ENCODE measurements around the gene CLCF1.

Gene CLCF1

GRCh38 chr11:67349036-67349435 lies 24.4 kb downstream of the CLCF1 start:
- no peaks in the 10 kb centered on the region for H4K20me1 ChIP-seq (ENCODE audit: insufficient read depth, low read length, poor library complexity, severe bottlenecking)
- no peaks in the 10 kb centered on the region for H3K27me3 ChIP-seq (ENCODE audit: insufficient read depth, low read length, poor library complexity, severe bottlenecking)
- no peaks in the 10 kb centered on the region for H3K9me3 ChIP-seq (ENCODE audit: insufficient read depth, low read depth, low read length)
- no peak overlapping the region for H3K4me3 ChIP-seq (ENCODE audit: low read length, poor library complexity, severe bottlenecking)
- no peak overlapping the region for H3K9ac ChIP-seq (ENCODE audit: low read depth, low read length, poor library complexity, severe bottlenecking)
- TF ChIP-seq EZH2phosphoT487 (IDR thresholded peaks at IDR 0.05; ENCODE audit: borderline replicate concordance) = no peak
- TF ChIP-seq, protein P1, sequence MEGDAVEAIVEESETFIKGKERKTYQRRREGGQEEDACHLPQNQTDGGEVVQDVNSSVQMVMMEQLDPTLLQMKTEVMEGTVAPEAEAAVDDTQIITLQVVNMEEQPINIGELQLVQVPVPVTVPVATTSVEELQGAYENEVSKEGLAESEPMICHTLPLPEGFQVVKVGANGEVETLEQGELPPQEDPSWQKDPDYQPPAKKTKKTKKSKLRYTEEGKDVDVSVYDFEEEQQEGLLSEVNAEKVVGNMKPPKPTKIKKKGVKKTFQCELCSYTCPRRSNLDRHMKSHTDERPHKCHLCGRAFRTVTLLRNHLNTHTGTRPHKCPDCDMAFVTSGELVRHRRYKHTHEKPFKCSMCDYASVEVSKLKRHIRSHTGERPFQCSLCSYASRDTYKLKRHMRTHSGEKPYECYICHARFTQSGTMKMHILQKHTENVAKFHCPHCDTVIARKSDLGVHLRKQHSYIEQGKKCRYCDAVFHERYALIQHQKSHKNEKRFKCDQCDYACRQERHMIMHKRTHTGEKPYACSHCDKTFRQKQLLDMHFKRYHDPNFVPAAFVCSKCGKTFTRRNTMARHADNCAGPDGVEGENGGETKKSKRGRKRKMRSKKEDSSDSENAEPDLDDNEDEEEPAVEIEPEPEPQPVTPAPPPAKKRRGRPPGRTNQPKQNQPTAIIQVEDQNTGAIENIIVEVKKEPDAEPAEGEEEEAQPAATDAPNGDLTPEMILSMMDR (conservative IDR thresholded peaks at IDR 0.05; ENCODE audit: low read length) = no peak
- no peaks in the 10 kb centered on the region for H3K36me3 ChIP-seq (ENCODE audit: insufficient read depth, low read length)
- no peak overlapping the region for H3K4me2 ChIP-seq (ENCODE audit: low read depth, low read length, poor library complexity, severe bottlenecking)
- no peaks in the 10 kb centered on the region for H3K9me2 ChIP-seq (replicated peaks; ENCODE audit: low read depth, low read length)
- H3K4me1 ChIP-seq (ENCODE audit: insufficient read depth, low read length, poor library complexity, severe bottlenecking) = peaks cover 28% of the 10 kb centered on the region
- peaks cover 9% of the 10 kb centered on the region; the same call in 1 of the 2 replicates for H3K79me2 ChIP-seq (ENCODE audit: insufficient read depth, low read length)
- H2AFZ ChIP-seq (ENCODE audit: low read length) = no peak overlapping the region
- no peaks in the 10 kb centered on the region for H3F3A ChIP-seq (ENCODE audit: low read depth)

DNA sequence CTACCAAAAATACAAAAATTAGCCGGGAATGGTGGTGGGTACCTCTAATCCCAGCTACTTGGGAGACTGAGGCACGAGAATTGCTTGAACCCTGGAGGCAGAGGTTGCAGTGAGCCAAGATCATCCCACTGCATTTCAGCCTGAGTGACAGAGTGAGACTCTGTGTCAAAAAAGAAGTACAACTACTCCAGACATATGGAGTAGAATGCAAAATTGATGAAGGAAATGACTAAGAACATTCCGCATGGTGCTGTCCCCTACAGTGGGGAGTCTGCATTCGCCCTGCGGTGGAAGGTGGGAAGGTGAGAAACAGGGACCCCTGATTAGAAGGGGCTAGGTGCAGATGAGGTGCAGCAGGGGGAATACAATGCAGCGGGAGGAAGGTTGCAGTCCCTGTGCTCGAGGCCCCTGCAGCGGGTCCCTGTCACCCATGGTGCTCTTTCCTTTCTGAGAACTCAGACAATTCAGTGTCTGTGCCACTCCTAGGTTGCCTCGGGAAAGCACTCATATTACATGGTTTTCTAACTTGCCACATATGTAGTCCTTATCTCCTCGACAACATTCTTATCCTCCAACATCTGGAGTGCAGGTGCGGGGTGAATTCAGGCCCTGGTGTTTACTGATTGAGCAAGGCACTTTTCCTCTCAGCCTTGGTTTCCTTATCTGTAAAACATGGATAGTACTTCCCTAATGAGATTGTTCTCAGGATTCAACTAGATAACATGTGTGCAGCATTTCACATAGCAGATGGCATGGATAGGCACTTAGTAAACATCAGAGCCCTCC lies 25.2 kb downstream of the CLCF1 start:
- H3K4me2 ChIP-seq (ENCODE audit: low read depth, low read length, poor library complexity, severe bottlenecking) = no peak overlapping the region
- no peak overlapping the region for H3K4me3 ChIP-seq (ENCODE audit: low read length, poor library complexity, severe bottlenecking)
- no peak for TF ChIP-seq EZH2phosphoT487 (IDR thresholded peaks at IDR 0.05; ENCODE audit: borderline replicate concordance)
- no peaks in the 10 kb centered on the region for H3K9me2 ChIP-seq (replicated peaks; ENCODE audit: low read depth, low read length)
- no peaks in the 10 kb centered on the region for H4K20me1 ChIP-seq (ENCODE audit: insufficient read depth, low read length, poor library complexity, severe bottlenecking)
- H3K36me3 ChIP-seq (ENCODE audit: insufficient read depth, low read length) = no peaks in the 10 kb centered on the region
- H3K79me2 ChIP-seq (ENCODE audit: insufficient read depth, low read length) = peaks cover 9% of the 10 kb centered on the region; the same call in 1 of the 2 replicates
- H3F3A ChIP-seq (ENCODE audit: low read depth) = no peaks in the 10 kb centered on the region
- H3K27me3 ChIP-seq (ENCODE audit: insufficient read depth, low read length, poor library complexity, severe bottlenecking) = no peaks in the 10 kb centered on the region
- no peaks in the 10 kb centered on the region for H3K9me3 ChIP-seq (ENCODE audit: insufficient read depth, low read depth, low read length)
- no peak overlapping the region for H2AFZ ChIP-seq (ENCODE audit: low read length)
- H3K9ac ChIP-seq (ENCODE audit: low read depth, low read length, poor library complexity, severe bottlenecking) = peak overlapping the region; percentile 29
- H3K4me1 ChIP-seq (ENCODE audit: insufficient read depth, low read length, poor library complexity, severe bottlenecking) = peaks cover 27% of the 10 kb centered on the region

DNA sequence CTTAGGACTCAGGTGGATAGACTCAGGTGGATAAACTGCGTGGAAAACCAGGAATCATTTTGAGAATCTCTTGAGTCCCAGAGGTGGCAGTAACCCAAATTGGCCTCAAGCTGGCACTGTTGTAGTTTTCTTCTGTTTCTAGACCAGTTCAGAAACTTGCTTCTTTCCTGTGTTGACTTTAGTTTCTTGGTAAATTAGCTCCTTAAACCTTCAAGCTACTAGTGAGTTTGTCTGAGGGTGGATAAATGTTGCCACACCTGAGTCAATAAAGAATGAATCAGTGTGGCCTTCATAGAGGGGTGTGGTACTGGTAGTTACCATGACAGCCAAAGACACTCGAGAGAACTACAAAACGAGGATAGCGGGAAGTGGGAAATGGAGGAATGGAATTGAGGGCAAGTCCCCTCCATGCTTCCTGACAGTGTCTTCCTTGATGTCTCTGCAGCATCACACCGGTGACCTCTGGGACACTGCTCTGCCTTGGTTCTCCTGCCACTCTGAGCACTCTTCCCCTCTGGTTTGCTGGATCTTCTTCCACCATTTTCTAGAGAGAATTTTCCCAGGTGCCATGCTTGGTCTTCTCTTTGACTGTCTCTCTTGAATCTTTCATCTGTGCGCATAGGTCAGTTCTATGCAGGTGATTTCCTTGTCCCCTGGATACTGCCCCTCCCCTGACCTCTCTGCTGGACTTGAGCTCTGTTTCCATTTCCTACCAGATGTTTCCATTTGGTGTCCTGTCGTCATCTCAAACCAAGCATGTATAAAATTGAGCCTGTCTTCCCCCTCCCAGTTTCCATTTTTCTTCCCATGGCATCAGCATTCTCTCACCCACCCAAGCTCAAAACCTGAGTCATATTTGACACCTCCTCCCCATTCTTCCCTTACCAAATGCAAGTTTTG lies 27.2 kb downstream of the CLCF1 start:
- Histone ChIP-seq H3K4me2 (ENCODE audit: low read depth, low read length, poor library complexity, severe bottlenecking) (no peak overlapping the region), H3K9me3 (ENCODE audit: insufficient read depth, low read depth, low read length) (no peaks in the 10 kb centered on the region), H2AFZ (ENCODE audit: low read length) (peak overlapping the region; percentile 22; the same call in 1 of the 2 replicates), H4K20me1 (ENCODE audit: insufficient read depth, low read length, poor library complexity, severe bottlenecking) (no peaks in the 10 kb centered on the region), H3K36me3 (ENCODE audit: insufficient read depth, low read length) (no peaks in the 10 kb centered on the region), H3K4me1 (ENCODE audit: insufficient read depth, low read length, poor library complexity, severe bottlenecking) (peaks cover 18% of the 10 kb centered on the region), H3F3A (ENCODE audit: low read depth) (no peaks in the 10 kb centered on the region), H3K79me2 (ENCODE audit: insufficient read depth, low read length) (no peaks in the 10 kb centered on the region), H3K9me2 (replicated peaks; ENCODE audit: low read depth, low read length) (no peaks in the 10 kb centered on the region), H3K27me3 (ENCODE audit: insufficient read depth, low read length, poor library complexity, severe bottlenecking) (no peaks in the 10 kb centered on the region), H3K9ac (ENCODE audit: low read depth, low read length, poor library complexity, severe bottlenecking) (no peak overlapping the region), H3K4me3 (ENCODE audit: low read length, poor library complexity, severe bottlenecking) (no peak overlapping the region)
- TF ChIP-seq EZH2phosphoT487 (IDR thresholded peaks at IDR 0.05; ENCODE audit: borderline replicate concordance) = no peak
- TF ChIP-seq, protein P1 (conservative IDR thresholded peaks at IDR 0.05; ENCODE audit: low read length) = peak; percentile 94
